ENCODE measurements around the gene NAA35.
"Not testable (repeated sequence)": the region's sequence is repeated elsewhere in the genome, so short reads cannot be mapped to it uniquely, and the experiment has no call there.

NAA35 gene

GRCh38 chr9:85940832-85941621 is at the start of gene NAA35:
Gene NAA35 (plus strand): TSS chr9:85941146. CDS start chr9:85942160, 1,014 bp downstream.
- peak within 1 kb of the TSS; percentile 84 to 99 (median 95) for H3K27ac ChIP-seq
- H3K4me3 ChIP-seq = peak within 1 kb of the TSS; percentile 78 to 100 (median 99)

- no peak overlapping the region for H3K27ac ChIP-seq
- H3K4me3 ChIP-seq = no peak overlapping the region
Observed at GRCh38 chr9:85892401-85892800, 48.5 kb upstream of the NAA35 start.

GRCh38 chr9:85895685-85896084 is 45.3 kb upstream of the NAA35 start:
- Histone ChIP-seq H3K27ac (no peak overlapping the region), H3K4me3 (no peak overlapping the region)

- no peak overlapping the region for H3K4me3 ChIP-seq
- no peak overlapping the region for H3K27ac ChIP-seq
Observed at GRCh38 chr9:85897848-85898247, 43.1 kb upstream of the NAA35 start.

- H3K4me3 ChIP-seq = no peak overlapping the region
- H3K27ac ChIP-seq = no peak overlapping the region
Observed at GRCh38 chr9:85898332-85898731, 42.6 kb upstream of the NAA35 start.

GRCh38 chr9:85899388-85899787 is 41.6 kb upstream of the NAA35 start:
- Histone ChIP-seq H3K27ac (no peak overlapping the region), H3K4me3 (no peak overlapping the region)

GRCh38 chr9:85900504-85901201 is 40.3 kb upstream of the NAA35 start:
- Histone ChIP-seq H3K27ac (no peak overlapping the region), H3K4me3 (no peak overlapping the region)

- Histone ChIP-seq H3K4me3 (no peak overlapping the region), H3K27ac (no peak overlapping the region)
Observed at GRCh38 chr9:85904975-85905374, 36.0 kb upstream of the NAA35 start.

GRCh38 chr9:85905957-85906356 is 35.0 kb upstream of the NAA35 start:
- Histone ChIP-seq H3K27ac (no peak overlapping the region), H3K4me3 (no peak overlapping the region)

- H3K27ac ChIP-seq = no peak overlapping the region
- H3K4me3 ChIP-seq = no peak overlapping the region
Observed at GRCh38 chr9:85909390-85909789, 31.6 kb upstream of the NAA35 start.

- Histone ChIP-seq H3K4me3 (no peak overlapping the region), H3K27ac (no peak overlapping the region)
Observed at GRCh38 chr9:85914108-85914507, 26.8 kb upstream of the NAA35 start.

GRCh38 chr9:85917756-85918155 is 23.2 kb upstream of the NAA35 start:
- H3K27ac ChIP-seq = no peak overlapping the region
- H3K4me3 ChIP-seq = no peak overlapping the region

GRCh38 chr9:85925493-85925892 is 15.5 kb upstream of the NAA35 start:
- H3K27ac ChIP-seq = no peak overlapping the region
- H3K4me3 ChIP-seq = no peak overlapping the region

- Histone ChIP-seq H3K27ac (no peak overlapping the region), H3K4me3 (no peak overlapping the region)
Observed at GRCh38 chr9:85927076-85927475, 13.9 kb upstream of the NAA35 start.

GRCh38 chr9:85931495-85931894 is 9.5 kb upstream of the NAA35 start:
- Histone ChIP-seq H3K4me3 (no peak overlapping the region), H3K27ac (no peak overlapping the region)

- H3K27ac ChIP-seq, H3K4me3 ChIP-seq: not testable (repeated sequence)
Observed at GRCh38 chr9:85935950-85936349, 5.0 kb upstream of the NAA35 start.

- peak overlapping the region; percentile 78 to 100 (median 99) for H3K4me3 ChIP-seq
- peak overlapping the region in 20 of 21 experiments; percentile 43 to 99 (median 93) for H3K27ac ChIP-seq
Observed at GRCh38 chr9:85940275-85940831, 593 bp upstream of the NAA35 start.

- Histone ChIP-seq H3K27ac (peak overlapping the region; percentile 84 to 99 (median 95)), H3K4me3 (peak overlapping the region; percentile 78 to 100 (median 99))
Observed at GRCh38 chr9:85941622-85941940, 635 bp downstream of the NAA35 start.

- H3K27ac ChIP-seq = peak overlapping the region in 20 of 21 experiments; percentile 85 to 99 (median 95)
Observed at GRCh38 chr9:85941966-85942912, 1.3 kb downstream of the NAA35 start.

More at GRCh38 chr9:85941966-85942912, 1.3 kb downstream of the NAA35 start:
- H3K4me3 ChIP-seq = peak overlapping the region; percentile 78 to 100 (median 99)

Measured in skin epidermis (tissue), 12 donors.